Hematopoietic multipotent progenitor cell treated with erythropoietin and hydrocortisone succinate and interleukin-3 and kit ligand, for 17 days (in vitro differentiated cells): Measurements from ENCODE around the gene ARFGEF3.

Experiments
- DNase-seq: peaks from one replicate; pipeline ENCODE4 v3.0.0-alpha.2; 2015; ENCODE audit warnings: low spot score

ARFGEF3 gene

DNA sequence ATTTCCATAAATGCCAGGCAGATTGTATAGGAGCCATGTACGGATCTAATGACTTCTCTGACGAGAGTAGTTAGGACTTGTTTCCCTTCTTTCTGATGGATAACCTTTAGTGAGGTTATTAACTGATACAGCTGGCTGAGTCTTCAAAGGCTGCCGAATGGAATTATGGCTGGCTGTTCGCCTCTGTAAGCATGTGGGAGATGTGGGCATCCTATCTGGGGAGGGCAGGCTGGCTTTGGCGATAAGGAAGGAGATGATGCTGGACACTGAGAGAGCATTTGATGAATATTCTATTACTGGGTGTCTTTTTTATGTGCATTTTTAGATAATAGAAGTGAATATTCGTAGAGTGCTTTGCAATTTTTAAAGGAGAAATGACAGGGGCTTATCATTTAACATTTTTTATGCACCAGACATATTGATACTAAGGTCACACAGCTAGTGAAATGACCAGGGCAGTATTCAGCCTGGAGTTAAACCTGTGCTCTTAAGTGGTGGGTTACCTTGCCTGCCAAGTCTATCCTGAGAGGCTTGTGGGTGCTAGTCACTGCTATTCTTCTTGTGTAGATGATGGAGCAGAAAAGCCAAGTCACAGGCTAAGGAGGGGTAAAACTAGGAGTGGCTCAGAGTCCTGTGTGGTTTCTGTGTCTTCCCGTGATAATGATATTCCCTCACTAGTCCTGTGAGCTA, 53.5 kb downstream of the ARFGEF3 start:
- no peak for DNase-seq

DNA sequence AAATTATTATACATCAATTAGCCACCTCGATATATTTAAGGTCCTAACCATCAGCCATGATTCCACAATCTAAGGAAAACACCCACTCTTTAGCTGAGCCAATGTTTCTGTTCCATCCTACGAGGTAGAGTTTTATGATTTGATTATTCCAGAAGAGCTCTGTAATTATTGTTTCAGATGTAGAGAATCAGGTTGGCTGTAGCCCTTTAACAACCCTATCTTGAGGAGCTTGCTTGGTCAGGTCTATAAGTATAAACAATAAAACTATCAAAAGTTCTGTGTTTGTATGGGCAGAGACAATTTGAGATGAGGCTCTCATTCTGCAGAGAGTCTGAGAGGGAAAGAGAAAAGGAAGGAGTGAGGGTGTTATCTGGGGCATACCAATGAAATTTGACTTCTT, 56.7 kb downstream of the ARFGEF3 start, which contains the start of gene PBOV1:
PBOV1 (minus strand) TSS at position 43 of the 400 bp plus-strand sequence. CDS start 96 bp downstream, outside the sequence.
- DNase-seq, result no peak

DNA sequence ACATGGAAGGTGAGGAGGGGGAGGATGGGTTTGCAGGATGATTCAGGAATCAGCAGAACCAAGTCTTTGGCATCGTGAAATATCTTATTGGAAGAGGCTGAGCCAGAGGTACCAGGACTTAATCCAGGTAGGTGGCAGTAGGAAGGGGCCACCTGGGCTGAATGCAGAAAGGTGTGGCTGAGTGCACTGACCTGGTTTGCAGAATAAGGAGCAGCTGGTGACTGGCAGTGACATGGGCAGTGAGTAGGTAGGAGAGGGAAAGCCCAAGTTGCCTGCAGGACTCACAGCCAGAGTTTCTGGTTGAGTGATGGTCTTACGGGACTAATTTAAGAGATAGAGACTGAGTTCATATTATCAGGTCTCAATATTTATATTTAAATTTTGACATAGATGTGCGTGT, 57.7 kb downstream of the ARFGEF3 start:
- DNase-seq, result no peak

DNA sequence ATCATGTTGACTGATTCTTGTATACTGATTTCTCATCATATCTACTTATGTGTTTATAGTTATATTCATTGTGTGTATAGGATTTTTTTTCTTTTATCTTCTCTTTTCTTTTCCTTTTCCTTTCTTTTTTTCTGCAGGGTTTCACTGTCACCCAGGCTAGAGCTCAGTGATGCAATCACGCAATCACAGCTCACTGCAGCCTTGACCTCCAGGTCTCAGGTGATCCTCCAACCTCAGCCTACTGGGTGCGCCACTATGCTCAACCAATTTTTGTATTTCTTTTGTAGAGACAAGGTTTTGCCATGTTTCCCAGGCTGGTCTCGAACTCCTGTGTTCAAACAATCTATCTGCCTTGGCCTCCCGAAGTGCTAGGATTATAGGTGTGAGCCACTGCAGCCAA, 58.2 kb downstream of the ARFGEF3 start:
- no peak for DNase-seq

DNA sequence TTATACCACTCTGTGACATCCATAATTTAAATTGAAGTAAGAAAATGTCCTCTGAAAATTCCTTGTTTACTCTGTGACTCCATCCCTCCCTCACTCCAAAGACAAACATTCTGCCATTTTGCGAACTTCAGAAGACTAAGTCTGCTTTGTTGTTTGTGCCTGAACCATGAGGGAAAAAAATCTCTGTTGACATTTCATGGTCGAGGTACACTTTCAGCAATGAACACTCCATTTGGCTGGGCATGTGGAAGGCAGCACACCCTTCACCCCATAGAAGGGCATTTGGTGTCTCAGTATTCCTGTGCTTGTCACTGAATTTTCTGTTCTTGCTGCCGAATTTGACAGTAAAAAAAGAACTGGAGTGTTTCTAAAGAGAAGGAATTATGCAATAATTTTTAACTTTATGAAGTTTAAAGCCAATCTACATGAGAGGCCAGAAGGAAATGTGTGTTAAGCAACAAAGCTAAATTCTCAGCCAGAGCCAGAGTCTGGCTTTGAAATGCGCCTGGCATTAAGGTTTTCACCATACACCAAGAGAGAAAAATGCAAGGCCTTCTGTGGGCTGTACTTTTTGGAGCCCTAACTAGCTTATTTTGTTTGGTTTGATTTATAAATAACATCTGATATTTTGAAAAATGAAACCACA, 61.3 kb downstream of the ARFGEF3 start:
- DNase-seq, result no peak

DNA sequence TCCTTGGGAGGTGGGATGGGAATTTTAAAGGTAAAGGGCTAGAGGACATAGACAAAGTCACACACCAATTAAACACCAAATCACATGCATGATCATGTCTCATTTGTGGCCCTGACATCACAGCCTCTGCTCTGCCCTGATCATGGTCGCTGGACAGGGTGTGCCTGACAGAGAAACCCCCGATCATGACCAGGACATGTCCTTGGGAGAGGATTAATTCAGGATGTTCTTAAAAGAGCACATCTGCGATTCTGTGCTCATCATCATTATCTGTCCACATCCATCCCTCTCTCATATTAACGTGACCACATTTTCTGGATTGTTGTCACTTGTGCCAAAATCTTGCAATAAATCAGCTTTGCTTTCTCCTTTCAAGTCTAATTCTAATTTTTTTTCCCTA, 64.2 kb downstream of the ARFGEF3 start:
- DNase-seq, result no peak

DNA sequence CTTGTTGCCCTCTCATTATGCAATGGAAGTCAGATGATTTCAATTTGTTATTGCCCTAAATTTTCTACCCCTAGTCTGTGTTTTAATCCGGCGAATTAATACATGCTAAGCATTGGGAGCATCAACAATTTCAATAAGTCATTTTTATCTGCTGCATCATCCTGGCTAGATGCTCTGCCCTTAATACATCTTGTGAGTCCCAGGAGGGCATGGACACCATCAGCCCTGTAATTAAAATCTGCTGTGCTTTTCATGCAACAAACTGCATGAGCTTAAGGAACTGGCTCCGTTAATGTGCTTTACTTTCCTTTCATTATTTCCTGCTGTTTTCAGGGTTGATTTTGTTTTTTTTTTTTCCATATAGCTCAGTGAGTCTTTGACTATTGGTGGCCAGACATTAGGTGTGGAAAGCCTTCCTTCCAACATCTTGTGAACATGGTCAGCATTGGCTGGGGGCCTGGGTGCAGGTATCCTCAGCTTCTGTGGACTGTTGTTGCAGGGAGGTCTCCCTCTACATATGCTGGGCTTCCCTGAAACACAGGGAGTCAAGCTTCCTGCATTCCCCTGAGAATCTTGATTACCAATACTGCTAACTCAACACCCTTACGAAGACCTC, 65.1 kb downstream of the ARFGEF3 start:
- DNase-seq, result no peak

DNA sequence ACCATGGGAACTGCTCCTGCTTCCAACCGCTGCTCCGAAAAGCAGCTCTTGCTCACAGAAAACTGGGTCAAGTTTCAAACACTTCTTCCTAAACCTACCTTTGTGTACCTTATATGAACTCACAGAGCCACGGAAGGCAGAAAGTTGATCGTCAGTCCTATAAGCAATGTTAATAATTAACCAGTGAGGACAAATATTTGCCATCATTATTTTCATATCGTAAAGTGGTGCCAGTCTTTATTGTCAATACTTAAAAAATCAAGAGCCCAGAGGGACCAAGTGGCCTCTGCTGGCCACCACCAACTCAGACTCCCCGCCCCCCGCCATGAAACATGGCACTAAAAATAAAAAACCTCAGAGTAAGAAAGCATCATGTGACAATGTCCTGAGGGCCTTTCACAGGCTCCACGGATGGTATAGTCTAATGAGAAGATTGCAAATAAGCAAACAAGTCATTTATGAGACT, 65.6 kb downstream of the ARFGEF3 start:
- DNase-seq, result no peak

DNA sequence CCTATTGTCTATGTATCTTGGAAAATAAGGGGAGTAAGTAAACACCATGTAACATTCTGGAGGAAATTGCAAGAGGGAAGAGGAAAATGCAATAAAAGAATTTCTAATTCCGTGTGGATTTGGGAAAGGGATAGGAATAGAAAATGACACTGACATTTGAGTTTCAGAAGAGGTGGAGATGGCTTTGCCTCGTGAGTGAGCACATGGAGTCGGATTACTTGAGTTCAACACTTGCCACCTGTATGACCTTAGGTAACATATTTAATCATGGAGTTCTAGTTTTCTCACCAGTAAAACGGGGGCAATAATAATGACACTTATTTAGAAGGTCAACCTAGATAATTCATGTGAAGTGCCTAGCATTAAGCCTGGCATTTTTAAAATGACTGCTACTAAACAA, 67.3 kb downstream of the ARFGEF3 start:
- DNase-seq, result no peak

DNA sequence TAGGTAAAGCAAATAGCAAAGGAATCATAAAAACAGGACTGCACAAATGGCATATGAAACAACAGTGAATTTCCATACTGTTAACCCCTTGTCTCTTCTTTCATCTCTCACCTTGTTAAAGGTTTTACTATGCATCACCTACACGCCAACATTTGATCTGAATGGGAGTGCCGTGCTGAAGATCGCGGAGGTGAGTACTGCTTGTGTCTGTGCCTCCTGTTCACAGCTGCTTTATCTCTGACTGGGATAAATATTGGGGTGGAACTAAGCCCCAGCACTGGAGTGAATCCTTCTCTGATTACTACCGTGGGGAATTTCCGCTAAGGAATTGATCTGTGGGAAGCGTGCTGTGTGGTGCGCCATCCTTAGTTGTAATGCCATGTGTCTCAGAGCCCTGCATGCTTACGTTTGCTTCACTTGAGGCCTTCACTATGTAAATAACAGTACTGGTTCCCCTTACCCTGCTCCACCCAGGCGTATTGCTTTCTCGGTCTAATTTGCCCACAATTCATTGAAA, 68.0 kb downstream of the ARFGEF3 start:
- no peak for DNase-seq

DNA sequence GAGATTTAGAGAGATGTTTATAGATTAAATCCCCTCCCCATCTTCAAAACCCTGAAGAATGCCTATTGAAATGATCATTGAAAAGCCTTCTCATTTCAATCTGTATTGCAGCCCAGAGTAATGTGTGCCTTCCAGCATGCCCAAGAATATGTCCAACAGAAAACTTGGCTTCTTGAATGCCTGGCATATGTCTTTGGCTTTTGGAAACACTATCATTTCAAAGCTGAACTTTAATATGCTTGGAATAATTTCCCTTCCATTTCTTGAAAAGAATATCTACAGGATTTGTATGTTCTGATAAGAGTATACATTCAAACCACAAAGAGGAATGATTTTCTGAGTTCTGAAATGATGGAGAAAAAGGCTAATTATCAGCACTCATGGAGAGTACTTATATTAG, 68.5 kb downstream of the ARFGEF3 start:
- no peak for DNase-seq

DNA sequence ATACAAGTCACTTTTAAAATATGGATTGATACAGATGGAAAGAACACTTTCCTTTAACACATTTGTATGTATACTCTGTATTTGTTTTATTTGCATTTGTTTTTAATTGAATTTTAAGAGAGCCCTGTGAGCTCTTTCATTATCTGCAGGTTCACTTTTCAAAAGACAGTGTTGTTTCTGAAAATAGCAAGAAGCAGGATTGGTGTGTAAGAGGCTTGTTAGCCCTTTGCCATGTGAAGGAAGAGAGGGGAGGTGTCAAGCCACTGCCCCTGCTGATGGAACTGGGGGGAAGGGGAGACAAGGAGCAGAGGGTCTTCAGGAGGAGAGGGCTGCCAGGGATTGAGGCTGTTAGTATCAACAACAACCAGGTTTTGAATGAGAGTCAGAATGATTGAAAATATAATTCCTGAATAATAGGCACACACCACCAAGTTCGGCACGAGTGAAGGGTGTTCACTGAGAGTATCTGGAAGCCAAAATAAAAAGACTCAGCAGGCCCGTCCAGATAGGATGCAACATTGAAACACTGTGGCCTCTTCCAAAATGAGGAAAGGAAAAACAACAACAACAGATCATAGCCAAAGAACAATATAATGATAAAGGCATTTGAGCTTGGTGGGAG, 69.1 kb downstream of the ARFGEF3 start:
- DNase-seq, result no peak

DNA sequence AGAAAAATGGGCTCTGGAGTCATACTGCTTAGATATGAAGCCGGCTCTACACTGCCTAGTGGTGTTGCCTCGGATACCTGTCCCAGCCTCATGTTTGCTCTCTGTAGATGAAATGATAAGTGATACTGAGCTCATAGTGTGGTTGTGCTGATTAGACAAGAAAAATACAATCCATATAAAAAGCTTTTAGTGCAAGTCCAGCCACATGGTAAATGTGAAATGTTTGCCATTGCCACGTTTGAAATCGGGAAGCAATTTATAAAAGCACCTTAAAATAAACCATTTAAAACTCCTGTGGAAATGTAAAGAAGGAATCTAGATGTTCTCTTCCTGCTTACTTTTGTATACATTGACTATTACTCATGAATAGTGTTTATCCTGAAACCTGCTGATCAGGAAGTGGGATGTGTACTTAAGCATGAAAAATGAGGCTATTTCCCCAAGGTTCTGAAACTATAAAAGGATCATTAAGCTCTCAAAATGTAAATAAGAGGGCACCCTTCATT, 69.7 kb downstream of the ARFGEF3 start:
- no peak for DNase-seq

DNA sequence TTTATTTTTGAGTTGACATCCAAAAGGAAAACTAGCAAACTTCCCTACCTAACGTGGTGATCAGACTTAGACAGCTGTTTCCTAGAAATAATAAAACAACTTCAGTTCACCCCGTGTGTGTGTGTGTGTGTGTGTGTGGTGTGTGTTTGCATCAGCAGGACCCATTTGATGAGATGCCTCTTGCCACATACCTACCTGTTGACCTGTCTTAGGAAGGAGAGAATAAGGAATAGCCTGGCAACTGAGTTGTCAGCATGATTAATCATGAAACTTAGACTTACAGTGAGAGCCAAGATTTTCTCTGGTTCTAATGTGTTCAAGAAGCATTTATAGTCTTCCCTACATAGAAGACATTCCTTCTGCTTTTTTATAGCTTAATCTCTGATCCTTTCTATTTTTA, 72.6 kb downstream of the ARFGEF3 start:
- no peak for DNase-seq

DNA sequence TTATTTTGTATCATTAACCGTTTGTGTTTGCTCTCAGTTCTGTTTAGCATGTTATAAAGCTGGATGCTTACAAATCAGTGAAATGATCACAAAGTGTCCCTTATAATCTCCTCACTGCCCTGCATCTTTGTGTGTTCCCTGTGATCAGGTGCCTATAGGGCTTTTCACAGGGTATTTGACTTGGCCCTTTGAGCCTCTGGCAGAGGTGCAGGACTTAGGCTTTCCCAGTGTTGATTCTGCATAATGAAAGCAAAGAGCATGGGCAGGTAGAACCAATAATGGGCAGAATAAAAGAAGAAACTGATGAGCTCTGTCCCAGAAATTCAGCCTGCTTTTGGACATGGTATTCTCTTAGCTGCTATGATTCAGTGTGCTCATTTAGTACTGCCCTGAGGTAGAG, 73.5 kb downstream of the ARFGEF3 start:
- no peak for DNase-seq

DNA sequence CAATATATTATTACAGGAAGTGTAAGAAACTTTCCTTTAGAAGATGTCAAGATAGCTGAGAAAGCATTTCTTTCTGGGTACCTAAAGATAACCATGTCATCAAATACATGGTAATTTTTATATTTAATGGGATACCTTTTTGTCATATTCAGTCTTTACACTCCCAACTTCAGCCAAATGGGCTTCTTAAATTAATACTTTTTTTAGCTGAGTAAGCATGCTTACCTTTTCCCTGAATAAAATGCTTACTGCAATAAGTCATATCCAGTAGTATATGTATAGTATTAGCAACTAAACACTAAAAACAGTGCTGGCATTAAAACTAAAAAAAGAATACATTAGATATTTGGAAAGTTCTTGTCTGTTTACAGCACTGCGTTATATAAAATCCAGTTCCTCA, 74.0 kb downstream of the ARFGEF3 start:
- no peak for DNase-seq

DNA sequence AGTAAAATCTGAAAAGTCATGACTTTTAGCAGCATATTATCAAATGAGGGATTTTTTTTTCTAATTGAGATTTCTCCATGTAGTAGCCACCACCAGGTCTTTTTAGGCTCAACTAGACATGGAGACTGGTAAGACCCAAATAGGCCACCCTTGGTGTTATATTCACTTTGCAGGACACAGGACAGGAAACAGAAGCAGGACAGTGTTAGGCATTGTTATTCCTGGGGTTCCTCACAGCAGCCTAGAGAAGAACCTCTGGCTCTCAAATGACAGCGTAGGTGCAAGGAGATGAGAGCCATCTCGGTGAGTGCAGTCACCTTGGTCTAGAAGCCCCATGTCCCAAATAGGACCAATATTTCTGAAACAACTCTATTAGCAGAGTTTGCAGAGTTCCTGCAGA, 75.7 kb downstream of the ARFGEF3 start:
- DNase-seq, result no peak

DNA sequence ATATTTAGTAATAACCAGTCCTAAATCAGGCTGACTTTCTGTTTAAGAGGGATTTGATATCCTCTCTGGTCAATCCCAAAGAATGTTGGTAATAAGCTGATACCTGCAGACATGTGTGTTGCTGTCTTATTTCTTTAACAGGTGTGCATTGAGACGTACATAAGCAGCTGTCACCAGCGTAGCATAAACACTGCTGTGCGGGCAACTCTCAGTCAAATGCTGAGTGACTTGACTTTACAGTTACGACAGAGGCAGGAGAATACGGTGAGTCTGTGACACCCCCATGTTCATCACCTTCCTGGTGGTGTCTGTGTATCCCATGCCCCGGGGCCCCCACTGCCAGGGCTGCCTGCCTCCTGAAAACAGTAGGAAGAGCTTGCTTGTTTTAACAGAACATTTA, 76.6 kb downstream of the ARFGEF3 start:
- no peak for DNase-seq

DNA sequence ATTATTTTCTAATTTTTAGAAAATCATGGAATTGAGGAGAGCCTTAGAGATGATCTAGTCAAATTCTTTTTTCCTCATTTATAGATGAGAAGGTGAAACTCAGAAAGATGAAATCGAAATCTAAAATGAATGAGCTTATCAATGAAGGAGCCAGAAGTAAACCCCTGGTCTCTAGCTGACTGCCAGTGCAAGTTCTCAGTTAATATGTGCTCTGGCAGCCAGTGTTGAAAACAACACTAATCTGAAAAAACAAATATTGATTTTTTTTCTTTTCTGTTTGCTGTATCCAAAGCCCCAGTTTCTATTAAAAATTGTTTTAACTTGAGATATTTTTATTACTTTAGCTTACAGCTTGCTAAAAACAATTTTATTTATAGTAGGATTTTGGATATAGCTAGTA, 78.0 kb downstream of the ARFGEF3 start:
- no peak for DNase-seq

DNA sequence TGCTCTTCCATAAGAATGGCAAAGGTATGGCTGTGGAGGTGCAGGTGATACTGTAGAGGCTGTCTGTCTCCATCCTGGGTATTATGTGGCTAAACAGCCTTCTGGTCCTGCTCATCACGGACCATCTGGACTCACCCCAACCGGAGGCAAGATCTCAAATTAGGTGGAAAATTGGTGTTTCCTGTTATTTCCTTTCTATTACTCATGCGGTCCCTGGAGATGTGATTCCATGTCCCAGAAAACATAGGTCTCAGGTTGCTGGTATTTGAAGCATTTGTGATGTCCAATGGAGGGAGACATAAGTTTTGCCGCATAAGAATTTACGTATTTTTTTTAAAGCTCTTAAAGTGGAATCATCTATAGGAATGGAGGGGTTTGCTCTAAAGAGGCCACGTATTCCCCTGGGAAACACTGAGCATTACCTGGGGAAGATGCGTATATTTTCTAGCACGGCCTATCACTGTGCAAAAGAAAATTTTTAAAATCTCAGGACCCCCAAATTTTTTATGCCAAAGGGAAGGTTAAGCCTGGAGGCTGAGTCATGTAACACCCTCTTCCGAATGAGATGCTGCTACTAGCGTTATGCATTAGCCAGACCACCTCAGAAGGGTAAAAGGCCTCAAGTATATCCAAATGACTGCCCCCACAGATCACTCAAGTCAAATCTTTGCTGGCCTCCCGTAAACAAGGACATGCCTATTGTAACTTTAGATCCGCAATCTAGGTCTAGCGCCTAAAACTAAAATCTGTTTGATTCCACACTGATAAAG, 78.9 kb downstream of the ARFGEF3 start:
- no peak for DNase-seq

DNA sequence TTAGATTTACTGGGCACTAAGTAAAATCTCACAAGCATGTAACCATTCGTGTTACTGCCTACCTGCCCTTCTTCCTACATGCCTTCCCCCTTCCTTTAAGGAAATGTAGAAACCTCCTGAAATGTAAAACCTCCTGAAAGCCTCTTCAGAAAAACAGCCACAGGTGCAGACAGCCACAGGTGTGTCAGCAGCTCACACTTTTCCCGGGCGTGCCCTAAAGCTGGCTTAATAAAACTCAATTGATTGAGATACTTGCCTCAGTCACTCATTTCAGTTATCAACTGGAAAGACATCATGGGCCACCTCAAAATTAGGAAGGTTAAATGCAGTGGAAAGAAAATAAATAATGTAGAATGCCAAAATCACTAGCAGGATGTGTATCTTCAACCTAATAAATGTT, 79.6 kb downstream of the ARFGEF3 start:
- no peak for DNase-seq

DNA sequence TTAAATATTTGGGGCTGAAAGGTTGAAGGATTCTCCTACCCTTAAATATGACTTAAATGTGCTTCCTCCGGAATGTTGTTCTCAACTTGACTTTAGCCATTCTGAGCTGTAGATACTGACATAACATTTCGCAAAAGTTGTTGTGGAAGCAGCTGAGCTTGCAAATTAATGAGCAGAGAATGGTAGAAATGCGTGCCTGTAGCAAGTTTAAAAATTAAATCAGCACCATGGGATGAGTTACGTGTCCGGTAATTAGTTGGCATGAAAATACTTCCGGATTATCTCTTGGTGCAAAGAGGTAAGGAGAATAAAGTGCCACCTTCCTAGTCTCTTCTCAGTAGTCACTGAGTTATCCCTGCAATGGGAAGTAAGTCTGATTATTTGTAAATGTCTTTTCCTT, 80.2 kb downstream of the ARFGEF3 start:
- no peak for DNase-seq
